GM12878 (cell line): ENCODE results near the gene FEM1B. TPM values are rescaled to one million over a fixed set of nuclear protein-coding genes. Genes with fewer than 3 reads are reported as not detected.

Experiments used
- ATAC-seq: fragments of 200-7000 bp; cut with Tn5 transposase; 3 replicates; pipeline ENCODE4 v1.9.1; 2020; ENCODE audit warnings: mild to moderate bottlenecking, moderate library complexity
- BruUV-seq: library from RNA; stranded (reverse); fragments of 400-500 nt; replicated peaks from 2 replicates; lab custom pipeline; 2021; lab: Mats Ljungman, UMichigan
- CTCF ChIA-PET: fragments of 300-600 bp; sonication (Branson Sonifier 250); formaldehyde crosslinking; extraction: SDS; loops from one replicate; lab custom pipeline; 2021; ENCODE audit warnings: inconsistent platforms; lab: Yijun Ruan, JAX
- POLR2A ChIA-PET: fragments of 350-600 bp; formaldehyde crosslinking; extraction: SDS; loops from one replicate; lab custom pipeline; 2021; ENCODE audit warnings: inconsistent platforms; lab: Charles Lee
- RAD21 ChIA-PET: fragments of 300-600 bp; sonication (Branson Sonifier 250); formaldehyde crosslinking; loops from one replicate; lab custom pipeline; 2023; ENCODE audit warnings: antibody characterized with exemption; ENCODE audit not compliant: unreplicated experiment; lab: Charles Lee
- SMC1A ChIA-PET: fragments of 300-600 bp; sonication (Branson Sonifier 250); formaldehyde crosslinking; loops from one replicate; lab custom pipeline; 2023; ENCODE audit not compliant: unreplicated experiment, uncharacterized antibody; lab: Charles Lee
- DNase-seq: peaks from one replicate; pipeline ENCODE4 v3.0.0-alpha.2; 2011; ENCODE audit warnings: low read depth, low spot score
- FAIRE-seq: peaks from 3 replicates; lab custom pipeline; 2011; peaks lifted over from hg19 to GRCh38; lab: Jason Lieb, UNC
- H2AFZ ChIP-seq: 2 replicates; pipeline ENCODE4 v1.6.0; 2011; ENCODE audit warnings: low read depth, low read length, control low read depth; ENCODE audit not compliant: control insufficient read depth
- H3K27ac ChIP-seq: 2 replicates; pipeline ENCODE4 v1.5.1; 2011; ENCODE audit warnings: control low read depth; ENCODE audit not compliant: control insufficient read depth, insufficient read depth
- H3K27me3 ChIP-seq, 2 experiments: replicated peaks in 1 of 2; 2 replicates each; pipeline versions ENCODE4 v1.6.0 to v1.6.1; 2011; ENCODE audit warnings: low read length in 1 of 2; ENCODE audit not compliant: control insufficient read depth in 2 of 2, insufficient read depth in 2 of 2
- H3K36me3 ChIP-seq, 2 experiments: 2 replicates each; pipeline ENCODE4 v1.5.1; 2011; ENCODE audit warnings: low read length in 1 of 2; ENCODE audit not compliant: control insufficient read depth in 2 of 2, insufficient read depth in 2 of 2
- H3K4me1 ChIP-seq: 2 replicates; pipeline ENCODE4 v1.6.1; 2011; ENCODE audit warnings: mild to moderate bottlenecking, low read length, moderate library complexity, mixed read lengths; ENCODE audit not compliant: control insufficient read depth, insufficient read depth
- H3K4me2 ChIP-seq: 2 replicates; pipeline ENCODE4 v1.6.0; 2011; ENCODE audit warnings: control low read depth; ENCODE audit not compliant: control insufficient read depth, insufficient read depth
- H3K4me3 ChIP-seq: fragments of 200-600 bp; sonication (generic); 2 replicates; pipeline ENCODE4 v1.5.1; 2016
- H3K79me2 ChIP-seq: 2 replicates; pipeline ENCODE4 v1.6.0; 2011; ENCODE audit warnings: low read length; ENCODE audit not compliant: control insufficient read depth, insufficient read depth
- H3K9ac ChIP-seq: 2 replicates; pipeline ENCODE4 v1.8.0; 2011; ENCODE audit warnings: low read length, control low read depth, mixed read lengths; ENCODE audit not compliant: control insufficient read depth, insufficient read depth
- H3K9me3 ChIP-seq: replicated peaks from 3 replicates; pipeline ENCODE4 v1.5.1; 2011; ENCODE audit warnings: mild to moderate bottlenecking, low read length; ENCODE audit not compliant: control insufficient read depth, insufficient read depth
- H4K20me1 ChIP-seq: 2 replicates; pipeline ENCODE4 v1.6.0; 2011; ENCODE audit not compliant: control insufficient read depth, insufficient read depth
- BCLAF1 ChIP-seq: fragments of 450-650 bp; IDR thresholded peaks from 2 replicates; pipeline ENCODE4 v1.6.1; 2017; ENCODE audit warnings: antibody characterized with exemption, mild to moderate bottlenecking, moderate library complexity
- BHLHE40 ChIP-seq, 2 experiments: fragments of 450-650 bp in 1 of 2; IDR thresholded peaks; 2 replicates each; pipeline ENCODE4 v1.6.1; 2011 to 2017; ENCODE audit warnings: low read depth in 2 of 2, borderline replicate concordance in 1 of 2, improper control_type of control experiment in 1 of 2, low read length in 1 of 2, mild to moderate bottlenecking in 1 of 2
- BMI1 ChIP-seq: fragments of 450-650 bp; IDR thresholded peaks from 2 replicates; pipeline ENCODE4 v1.6.1; 2016; ENCODE audit warnings: mild to moderate bottlenecking, moderate library complexity, borderline replicate concordance
- BRCA1 ChIP-seq: IDR thresholded peaks from 2 replicates; pipeline ENCODE4 v1.6.1; 2011; ENCODE audit warnings: low read depth, low read length, improper control_type of control experiment
- CBFB ChIP-seq: IDR thresholded peaks from 2 replicates; pipeline ENCODE4 v1.6.1; 2016; ENCODE audit warnings: antibody characterized with exemption, low read depth
- E4F1 ChIP-seq: fragments of 450-650 bp; IDR thresholded peaks from 2 replicates; pipeline ENCODE4 v1.6.1; 2018; ENCODE audit warnings: borderline replicate concordance, mild to moderate bottlenecking; ENCODE audit not compliant: partially characterized antibody
- ESRRA ChIP-seq: IDR thresholded peaks from 2 replicates; pipeline ENCODE4 v1.6.1; 2012; ENCODE audit warnings: mild to moderate bottlenecking, low read length, improper control_type of control experiment
- KDM1A ChIP-seq: fragments of 200-600 bp; sonication (generic); IDR thresholded peaks from 2 replicates; pipeline ENCODE4 v1.6.1; 2016; ENCODE audit warnings: borderline replicate concordance
- MTA3 ChIP-seq: IDR thresholded peaks from 2 replicates; pipeline ENCODE4 v1.6.1; 2012; ENCODE audit warnings: low read length, inconsistent platforms, borderline replicate concordance
- NRF1 ChIP-seq: conservative IDR thresholded peaks from 2 replicates; pipeline ENCODE4 v1.6.1; 2011; ENCODE audit warnings: mild to moderate bottlenecking, low read depth, low read length, improper control_type of control experiment
- PAX5 ChIP-seq: IDR thresholded peaks from 2 replicates; pipeline ENCODE4 v1.6.1; 2011; ENCODE audit warnings: low read depth, low read length, borderline replicate concordance
- POU2F2 ChIP-seq: IDR thresholded peaks from 3 replicates; pipeline ENCODE4 v1.6.1; 2011; ENCODE audit warnings: low read depth, mild to moderate bottlenecking, low read length, borderline replicate concordance
- RAD21 ChIP-seq: IDR thresholded peaks from 2 replicates; pipeline ENCODE4 v1.6.1; 2011; ENCODE audit warnings: mild to moderate bottlenecking, low read depth, low read length, moderate library complexity; ENCODE audit not compliant: insufficient read depth
- RBBP5 ChIP-seq: fragments of 200-600 bp; sonication (generic); conservative IDR thresholded peaks from 2 replicates; pipeline ENCODE4 v1.6.1; 2016
- RELB ChIP-seq: fragments of 450-650 bp; IDR thresholded peaks from 2 replicates; pipeline ENCODE4 v1.6.1; 2017; ENCODE audit warnings: low read depth, mild to moderate bottlenecking, moderate library complexity
- SREBF1 ChIP-seq: IDR thresholded peaks from 2 replicates; pipeline ENCODE4 v1.6.1; 2012; ENCODE audit warnings: mild to moderate bottlenecking, low read length
- TCF7 ChIP-seq: IDR thresholded peaks from 2 replicates; pipeline ENCODE4 v1.6.1; 2014; ENCODE audit warnings: antibody characterized with exemption, borderline replicate concordance
- WRNIP1 ChIP-seq: IDR thresholded peaks from 2 replicates; pipeline ENCODE4 v1.6.1; 2011; ENCODE audit warnings: low read depth, low read length, improper control_type of control experiment, borderline replicate concordance
- ZNF24 ChIP-seq: fragments of 450-650 bp; IDR thresholded peaks from 2 replicates; pipeline ENCODE4 v1.6.1; 2017; ENCODE audit warnings: antibody characterized with exemption, mild to moderate bottlenecking
- WGBS: methylation state at CpG from one replicate; pipeline ENCODE4 v1.1.6; 2016; ENCODE audit warnings: low lambda C conversion rate; ENCODE audit not compliant: insufficient replicate concordance, insufficient coverage; ENCODE audit errors: missing lambda C conversion rate; 5-methylcytosine and 5-hydroxymethylcytosine counted together
- in situ Hi-C: fragments of 300-500 bp; cut with MboI; formaldehyde crosslinking; loops from 9 replicates; pipeline ENCODE4 v1.14.3; 2018; ENCODE audit warnings: mixed read lengths
- intact Hi-C: fragments of 100-400 bp; cut with micrococcal nuclease; formaldehyde crosslinking; loops from one replicate; pipeline ENCODE4 v1.14.2; 2022; ENCODE audit not compliant: unreplicated experiment
- polyA plus RNA-seq, 11 experiments: library from polyadenylated mRNA; depleted of rRNA in 4 of 11; unstranded in 6 of 11; stranded (reverse) in 5 of 11; fragments of >200 nt; fragmentation: Nextera tagmentation in 4 of 11; fragmentation: Illumina TruSeq in 1 of 11; extraction: Ambion mirVana in 4 of 11; extraction: Trizol in 1 of 11; gene quantifications; 1 replicate in 1 of 11; 2 replicates in 10 of 11; pipeline versions ENCODE4 v1.2.1 to v1.2.3, GENCODE V29; 2011 to 2016; ENCODE audit warnings: inconsistent platforms in 2 of 11, missing spikeins in 2 of 11, low read depth in 1 of 11
- total RNA-seq, 4 experiments: library from RNA; depleted of rRNA in 3 of 4; stranded (reverse); fragments of >200 nt in 3 of 4; fragmentation: Illumina TruSeq in 1 of 4; extraction: Trizol in 1 of 4; gene quantifications; 2 replicates each; pipeline versions ENCODE4 v1.2.1 to v1.2.3, GENCODE V29; 2013 to 2021

Gene FEM1B
- total and polyA plus RNA-seq, 10 of the 15 experiments (the other 5 are each of a cell fraction or from before 2014, with no cell fraction given) = 5.5 to 61.1 (median 18.2) TPM

DNA sequence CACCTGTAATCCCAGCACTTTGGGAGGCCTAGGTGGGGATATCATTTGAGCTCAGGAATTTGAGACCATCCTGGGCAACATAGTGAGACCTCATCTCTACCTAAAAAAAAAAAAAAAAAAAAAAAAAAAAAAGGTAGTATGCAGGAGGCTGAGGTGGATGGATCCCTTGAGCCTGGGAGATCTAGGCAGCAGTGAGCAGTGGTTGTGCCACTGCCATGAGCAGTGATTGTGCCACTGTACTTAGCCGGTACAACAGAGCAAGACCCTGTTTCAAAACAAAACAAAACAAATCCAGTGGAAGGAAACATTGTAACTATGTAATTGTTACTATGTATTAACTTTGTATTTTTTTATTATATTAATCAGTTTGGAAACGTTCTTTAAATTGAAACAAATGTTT is 5.9 kb downstream of the FEM1B start:
- ChIA-PET RAD21 (interaction anchor here (2.0 to 3.2 kb wide), 2 partner anchors 8 to 23 kb away, joined by 5 to 11 read pairs; no protein-coding TSS in a partner anchor), SMC1A (interaction anchor here (1.7 to 3.4 kb wide), 2 partner anchors 13 to 24 kb away, joined by 8 to 20 read pairs; no protein-coding TSS in a partner anchor), POLR2A (interaction anchor here (0.6 kb wide), 1 partner anchor 23 kb away, joined by 4 read pairs; no protein-coding TSS in a partner anchor), CTCF (no interaction called here)
- in situ Hi-C loops = no loop called here
- 81% methylated on average over 2 of the region's 2 CpGs for WGBS
- Histone ChIP-seq H3K4me2 (0 out of 2 replicates have a peak overlapping the region, but pooled peaks have one; percentile 19), H3K4me3 (no peak overlapping the region), H3K27me3 (no peaks in the 10 kb centered on the region), H3K79me2 (peaks cover 97% of the 10 kb centered on the region), H3K27ac (no peak overlapping the region), H3K9me3 (peaks cover 5% of the 10 kb centered on the region), H3K4me1 (no peaks in the 10 kb centered on the region; the same call in 1 of the 2 replicates), H3K9ac (no peak overlapping the region), H2AFZ (no peak overlapping the region), H3K36me3 (peaks cover 3 to 12% of the 10 kb centered on the region in 2 experiments), H4K20me1 (no peaks in the 10 kb centered on the region)
- BruUV-seq = no TSS peak
- ATAC-seq (no peak), DNase-seq (no peak), FAIRE-seq (no peak)
- TF ChIP-seq TCF7 (no peak), RAD21 (no peak), WRNIP1 (no peak), E4F1 (no peak), RBBP5 (no peak), NRF1 (no peak), KDM1A (no peak), ZNF24 (no peak), BMI1 (no peak), CBFB (no peak), MTA3 (no peak), BRCA1 (no peak), PAX5 (no peak), POU2F2 (no peak), BCLAF1 (no peak), RELB (no peak), BHLHE40 (IDR thresholded peaks at IDR 0.05; ENCODE audit: borderline replicate concordance in 1 of 2, low read depth in 2 of 2, low read length in 1 of 2) (no peak), SREBF1 (no peak), ESRRA (no peak)
- intact Hi-C loops = no loop called here
